ENCODE data around the gene SLC38A6.
A peak's percentile ranks its signal among the peaks of the same experiment; 100 is the strongest.

The SLC38A6 gene

DNA sequence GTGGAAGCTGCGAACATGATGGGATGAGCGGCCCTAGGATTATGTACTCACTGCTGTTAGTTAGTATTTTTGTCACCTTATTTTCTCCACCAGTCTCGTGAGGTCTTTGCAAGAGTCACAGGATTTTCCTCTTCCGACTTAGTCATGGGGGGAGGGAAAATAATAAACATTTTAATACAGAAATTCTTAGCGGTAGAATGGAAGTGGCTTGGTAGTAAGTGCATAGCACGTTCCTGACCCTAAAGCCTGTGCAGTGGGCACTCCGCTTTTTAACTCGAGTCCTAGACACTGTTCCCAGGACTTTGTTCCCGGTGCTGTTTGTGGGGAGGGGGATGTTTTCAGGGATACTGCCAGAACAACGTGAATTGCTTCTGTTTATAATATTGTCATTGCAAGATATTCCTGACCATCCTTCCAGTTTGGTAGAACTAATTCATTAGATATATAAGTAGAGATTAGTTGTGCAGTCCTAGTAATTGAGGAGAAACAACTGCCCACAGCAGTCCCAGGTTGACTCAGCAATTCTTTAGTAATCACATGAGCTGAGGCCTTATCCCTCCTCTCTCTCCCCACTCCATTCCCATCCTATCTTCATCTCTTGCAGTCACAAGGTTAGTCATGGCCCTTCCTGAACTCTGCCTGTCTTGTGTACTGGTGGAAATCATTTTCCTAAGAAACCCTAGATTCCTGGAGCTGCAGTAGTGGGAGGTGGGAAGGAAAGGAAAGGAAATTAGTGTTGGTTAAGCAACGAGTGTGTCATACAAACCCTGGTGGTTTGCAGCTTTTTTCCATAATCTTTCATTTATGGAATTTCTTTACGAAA is 799 bp downstream of the SLC38A6 start:
- DNase-seq = no peak

DNA sequence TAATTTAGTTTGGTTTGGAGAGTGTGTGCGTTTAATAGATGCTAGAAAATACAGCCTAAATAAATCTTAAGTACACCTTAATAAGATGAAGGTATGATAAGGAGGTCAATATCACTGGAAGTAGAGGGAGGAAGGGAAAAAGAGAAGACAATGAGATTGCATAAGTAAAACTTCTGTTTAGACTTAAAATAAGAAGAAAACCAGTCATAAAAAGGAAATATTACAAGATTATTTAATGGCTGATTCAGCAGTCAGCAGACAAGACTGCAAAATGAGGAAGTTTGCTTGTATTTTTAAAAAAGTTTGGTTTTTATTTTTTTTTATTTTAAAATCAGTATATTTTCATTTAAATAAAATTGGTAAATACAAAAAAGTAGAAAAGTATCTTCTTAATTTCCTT is 3.2 kb downstream of the SLC38A6 start:
- no peak for DNase-seq

DNA sequence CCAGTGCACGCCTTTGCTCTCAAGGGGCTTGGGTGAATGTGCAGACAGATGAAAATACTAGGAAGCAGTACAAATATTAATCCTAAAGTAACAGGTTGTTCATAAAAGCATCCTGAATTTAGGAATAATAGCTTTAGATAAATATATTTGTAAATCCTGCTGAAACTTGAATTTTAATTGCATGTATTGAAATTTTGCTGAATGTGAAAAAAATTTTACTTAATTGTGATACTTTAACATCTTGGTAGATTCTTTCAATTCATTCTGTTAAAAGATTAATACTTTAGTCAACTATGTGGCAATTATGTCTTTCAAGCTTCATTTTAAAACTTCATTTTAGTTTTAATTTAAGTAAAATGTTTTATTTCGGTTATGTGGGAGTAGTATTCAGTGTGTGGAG is 5.5 kb downstream of the SLC38A6 start:
- no peak for DNase-seq

GRCh38 chr14:60989599-60989998 is 8.6 kb downstream of the SLC38A6 start:
- DNase-seq = no peak

DNA sequence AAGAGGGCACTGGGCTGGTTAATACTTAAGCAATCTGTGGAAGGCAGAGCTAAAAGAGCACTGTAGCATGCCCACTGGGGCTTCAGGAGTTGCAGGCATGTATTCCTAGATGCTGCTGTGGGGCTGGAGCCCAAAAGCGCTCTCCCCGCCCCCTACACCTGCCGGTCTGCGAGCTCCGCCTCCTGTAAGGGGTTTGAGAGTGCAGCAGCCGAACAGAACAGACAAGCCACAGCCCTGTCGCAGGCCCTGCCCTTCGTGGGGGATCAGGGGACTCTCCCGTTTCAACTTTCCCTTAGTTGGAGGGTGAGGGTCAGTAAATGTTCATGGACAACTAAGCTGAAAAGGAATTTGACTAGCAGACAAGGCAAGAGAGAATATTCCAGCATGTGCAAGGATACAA is 17.6 kb downstream of the SLC38A6 start:
- DNase-seq = no peak

GRCh38 chr14:60999536-60999935 is 18.5 kb downstream of the SLC38A6 start:
- no peak for DNase-seq

GRCh38 chr14:61003571-61003970 is 22.5 kb downstream of the SLC38A6 start:
- DNase-seq = no peak

DNA sequence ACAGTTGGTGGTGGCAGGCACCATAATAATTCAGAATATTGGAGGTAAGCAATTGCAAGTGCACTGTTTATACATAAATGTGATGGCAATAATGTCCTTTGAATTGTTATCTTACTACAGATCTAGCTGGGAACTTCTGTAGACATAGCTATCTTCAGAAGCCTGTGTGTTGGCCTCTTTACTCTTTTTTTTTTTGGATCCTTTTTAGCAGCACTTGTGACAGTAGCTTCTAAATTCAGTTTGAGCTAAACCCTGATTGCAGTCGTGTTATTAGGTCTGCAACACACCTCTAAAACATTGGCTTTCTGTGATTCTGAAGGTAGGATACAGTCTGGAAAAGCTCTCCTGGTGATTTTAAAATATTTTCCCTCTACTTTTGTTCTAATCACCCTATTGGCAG is 38.5 kb downstream of the SLC38A6 start:
- DNase-seq = no peak

DNA sequence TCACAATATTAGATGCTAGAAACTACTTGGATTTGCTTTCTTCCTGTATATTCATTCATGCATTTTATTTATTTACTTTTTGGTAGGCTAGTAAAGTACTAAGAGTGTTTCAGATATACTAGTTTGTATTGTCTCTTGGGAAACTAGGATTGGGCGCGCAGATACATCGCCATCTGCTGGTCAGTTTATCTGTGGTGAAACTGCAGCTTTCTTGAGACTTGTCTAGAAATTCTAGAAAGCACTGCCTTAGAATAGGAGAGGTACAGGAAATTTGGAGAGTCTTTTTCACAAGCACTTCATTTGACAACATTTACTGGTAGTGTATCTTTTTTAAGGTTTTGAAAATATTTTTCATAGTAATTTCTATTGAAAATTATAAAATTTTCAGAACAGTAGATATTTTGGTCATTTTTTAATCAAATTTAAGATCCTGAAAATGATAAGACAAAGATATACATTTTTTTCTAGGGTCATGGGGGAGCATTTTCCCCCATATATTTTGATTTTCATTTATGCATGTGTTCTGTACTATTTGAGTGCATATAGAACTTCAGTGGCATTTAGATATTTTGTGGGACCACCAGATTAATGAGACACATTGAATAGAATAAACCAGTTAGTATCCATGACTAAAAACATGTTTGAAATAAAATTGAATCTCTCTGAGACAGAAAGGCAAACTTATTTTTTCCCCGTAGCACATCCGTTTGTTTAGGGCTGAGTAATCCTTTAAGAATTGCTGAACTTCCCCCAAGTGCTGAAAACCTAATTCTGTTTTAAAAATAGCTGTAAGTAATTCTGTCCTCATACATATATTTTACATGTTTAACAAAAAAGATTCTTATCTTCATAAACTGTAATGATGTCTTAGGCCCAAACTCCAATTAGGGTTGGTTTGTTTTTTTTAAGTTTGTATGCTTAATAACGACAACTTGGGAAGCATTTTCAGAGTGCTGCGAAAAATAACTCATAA is 44.5 kb downstream of the SLC38A6 start:
- peak; percentile 54 for DNase-seq

DNA sequence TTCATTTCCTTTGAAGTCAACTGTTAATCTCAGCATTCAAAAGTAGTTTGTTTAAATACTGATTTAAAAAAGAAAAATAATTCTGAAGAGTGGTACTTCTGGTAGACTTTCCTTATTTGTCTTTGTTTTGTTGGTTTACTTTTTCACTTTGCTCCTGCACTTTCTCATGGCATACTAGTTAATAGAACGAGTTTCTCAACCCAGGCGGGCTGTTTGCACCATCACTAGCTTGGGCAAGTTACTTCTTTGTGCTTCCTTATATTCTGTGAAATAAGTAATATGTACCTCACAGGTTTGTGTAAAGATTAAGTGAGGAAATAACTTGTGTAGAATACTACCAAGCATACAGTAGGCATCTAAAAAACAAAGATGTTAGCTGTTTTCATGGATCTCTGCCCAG is 45.5 kb downstream of the SLC38A6 start:
- no peak for DNase-seq

DNA sequence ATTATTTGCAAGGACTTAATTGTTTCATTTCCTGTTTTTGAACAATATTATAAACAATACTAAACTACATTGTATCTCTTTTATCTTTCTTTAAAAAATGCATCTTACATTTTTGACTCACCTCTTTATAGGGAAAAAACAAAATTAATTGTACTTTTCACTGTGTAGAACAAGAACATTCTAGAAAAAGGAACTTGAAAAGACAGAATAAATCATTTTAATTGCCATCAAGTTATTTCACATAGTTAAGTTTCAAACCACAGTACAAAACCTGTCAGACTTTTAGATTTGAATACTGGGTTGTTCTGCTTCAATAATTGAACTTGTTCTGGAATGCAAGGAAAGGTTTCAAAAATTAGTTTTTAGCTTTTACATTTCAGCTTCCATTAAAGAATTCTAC is 50.0 kb downstream of the SLC38A6 start:
- DNase-seq = no peak

DNA sequence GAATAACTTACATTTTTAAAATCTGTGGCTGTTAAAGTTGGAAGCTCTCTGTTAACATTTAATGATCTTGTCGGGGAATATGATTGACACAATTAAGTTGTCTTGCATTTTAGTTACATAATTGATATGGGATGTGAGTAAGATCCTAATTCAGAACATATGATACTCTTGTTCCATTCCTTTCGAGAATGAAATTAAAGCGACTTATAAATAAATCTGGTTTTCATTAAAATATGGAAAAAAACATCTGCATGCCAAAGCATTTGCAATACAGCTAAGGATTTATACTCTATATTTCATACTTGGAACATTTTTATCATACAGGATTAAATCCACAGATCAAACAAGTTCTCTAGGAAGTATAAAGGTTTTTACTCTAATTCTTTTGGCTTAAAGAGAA is 52.0 kb downstream of the SLC38A6 start:
- no peak for DNase-seq

- DNase-seq = no peak
Measured at GRCh38 chr14:61033855-61034254, 52.8 kb downstream of the SLC38A6 start.

DNA sequence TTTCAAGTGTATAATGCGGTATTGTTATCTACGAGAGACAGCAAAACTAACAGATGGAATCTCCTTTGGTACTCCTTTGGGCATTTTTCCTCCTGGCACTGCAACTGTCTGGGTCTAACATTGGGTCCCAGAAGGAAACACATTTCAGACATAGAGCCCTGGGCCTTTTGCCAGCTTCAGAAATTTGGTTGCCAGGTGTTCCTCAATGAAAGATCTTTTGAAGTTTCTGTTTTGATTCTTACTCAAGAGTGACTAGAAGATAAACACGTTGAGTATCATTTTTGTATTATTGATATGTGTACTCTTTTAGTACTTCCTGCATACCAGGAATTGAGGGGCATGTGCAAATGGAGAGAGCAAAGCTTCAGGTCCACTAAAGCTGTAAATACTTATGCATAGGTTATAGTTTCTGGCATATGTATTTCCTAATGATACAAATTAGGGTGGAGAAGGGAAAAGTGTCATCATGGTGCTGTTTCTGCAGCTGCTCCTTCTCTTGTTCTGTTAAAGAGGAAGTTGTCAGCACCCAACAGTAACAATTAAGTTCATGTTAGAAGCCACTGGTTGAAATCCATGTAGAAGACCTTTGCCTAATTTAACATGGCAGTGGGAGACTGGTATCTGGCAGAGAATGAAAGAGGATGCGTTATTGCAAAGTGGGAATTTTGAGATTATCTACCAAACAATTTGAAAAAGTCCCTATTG is 53.5 kb downstream of the SLC38A6 start:
- DNase-seq = peak; percentile 98

DNA sequence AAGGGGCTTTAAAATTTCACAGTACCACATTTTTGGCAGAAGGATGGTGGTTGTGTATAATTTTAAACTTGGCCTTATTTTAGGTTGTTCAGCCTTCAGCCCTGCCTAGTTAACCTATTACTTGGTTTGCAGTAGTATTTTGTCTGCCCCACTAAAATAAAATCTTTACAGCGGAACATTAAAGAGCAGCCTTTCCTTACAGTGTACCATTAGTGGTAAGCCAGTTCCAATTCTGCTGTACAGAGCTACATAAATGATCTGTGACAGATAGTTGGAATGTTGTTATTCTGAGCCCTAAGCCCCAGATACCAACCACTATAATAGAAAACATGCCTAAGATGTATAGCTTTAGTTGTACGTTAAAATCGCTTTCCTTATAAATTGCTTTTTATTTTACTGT is 56.2 kb downstream of the SLC38A6 start:
- DNase-seq = no peak

- DNase-seq = no peak
Measured at GRCh38 chr14:61041704-61042103, 60.7 kb downstream of the SLC38A6 start.

- DNase-seq = no peak
Measured at GRCh38 chr14:61042220-61042619, 61.2 kb downstream of the SLC38A6 start.

- DNase-seq = no peak
Measured at GRCh38 chr14:61043506-61043905, 62.5 kb downstream of the SLC38A6 start.

- DNase-seq = no peak
Measured at GRCh38 chr14:61047021-61047420, 66.0 kb downstream of the SLC38A6 start.

DNA sequence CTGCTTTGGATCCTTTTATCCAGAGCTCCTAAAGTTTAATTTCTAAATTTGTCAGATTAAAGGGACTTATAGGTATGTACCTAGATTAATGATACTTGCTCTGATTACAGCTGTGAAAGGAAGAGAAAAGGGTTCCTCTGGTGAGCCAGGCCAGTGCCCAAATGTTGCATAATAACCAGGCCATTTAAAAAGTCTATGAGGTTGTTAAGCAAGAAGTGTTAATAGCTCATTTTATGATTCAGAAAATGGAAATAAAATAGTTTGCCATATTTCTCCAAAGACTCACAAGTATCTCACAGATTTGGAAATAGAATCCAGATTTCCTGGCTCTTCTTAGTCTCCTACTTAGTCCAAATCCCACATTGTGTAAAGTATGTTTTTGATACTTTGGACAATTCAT is 67.6 kb downstream of the SLC38A6 start:
- no peak for DNase-seq

GRCh38 chr14:61050417-61050816 is 69.4 kb downstream of the SLC38A6 start:
- DNase-seq = no peak

- DNase-seq = no peak
Measured at GRCh38 chr14:61051051-61051450, 70.0 kb downstream of the SLC38A6 start.

DNA sequence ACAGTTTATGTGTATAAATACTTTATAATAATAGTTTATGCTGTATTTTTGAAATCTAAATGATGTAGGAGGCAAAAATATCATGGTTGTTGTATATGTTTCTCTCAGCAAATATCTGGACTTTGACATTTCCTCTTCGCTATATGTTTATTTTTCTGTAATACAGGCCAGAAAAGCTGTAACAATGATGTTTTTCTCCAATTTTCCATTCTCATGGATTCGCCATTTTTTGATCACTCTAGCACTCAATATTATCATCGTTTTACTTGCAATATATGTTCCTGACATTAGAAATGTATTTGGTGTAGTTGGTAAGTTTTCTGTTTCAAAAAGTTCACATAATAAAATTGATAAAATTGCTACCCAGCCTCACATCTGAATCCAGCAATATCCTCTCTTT is 70.6 kb downstream of the SLC38A6 start:
- no peak for DNase-seq
